ENCODE data around the gene AGPAT4. TPM values are rescaled to one million over a fixed set of nuclear protein-coding genes. Genes with fewer than 3 reads are reported as not detected.
"Not testable (repeated sequence)": the region's sequence is repeated elsewhere in the genome, so short reads cannot be mapped to it uniquely, and the experiment has no call there.

The AGPAT4 gene
- total RNA-seq, 2 experiments from 2014 or later, result 2.0 to 2.4 TPM

GRCh38 chr6:161130967-161131766 is 142.7 kb downstream of the AGPAT4 start:
- CTCF ChIA-PET, result no interaction called here
- POLR2A ChIA-PET, result no interaction called here

- ChIA-PET CTCF (no interaction called here), POLR2A (no interaction called here)
These were observed 143.3 kb downstream of the AGPAT4 start for GRCh38 chr6:161130541-161130940.

GRCh38 chr6:161128680-161129196 is 145.1 kb downstream of the AGPAT4 start:
- ChIA-PET POLR2A (no interaction called here), CTCF (no interaction called here)

GRCh38 chr6:161128230-161128629 is 145.6 kb downstream of the AGPAT4 start:
- ChIA-PET CTCF (no interaction called here), POLR2A (no interaction called here)

- POLR2A ChIA-PET, result no interaction called here
- CTCF ChIA-PET, result no interaction called here
These were observed 146.7 kb downstream of the AGPAT4 start for GRCh38 chr6:161127071-161127740.

- CTCF ChIA-PET, result no interaction called here
These were observed 148.3 kb downstream of the AGPAT4 start for GRCh38 chr6:161125591-161125990.

GRCh38 chr6:161123319-161123718 is 150.5 kb downstream of the AGPAT4 start:
- CTCF ChIA-PET, POLR2A ChIA-PET: not testable (repeated sequence)

More at GRCh38 chr6:161125591-161125990, 148.3 kb downstream of the AGPAT4 start:
- POLR2A ChIA-PET, result no interaction called here

- CTCF ChIA-PET, result no interaction called here
These were observed 155.9 kb downstream of the AGPAT4 start for GRCh38 chr6:161117942-161118341.

GRCh38 chr6:161117308-161117707 is 156.6 kb downstream of the AGPAT4 start:
- CTCF ChIA-PET, result no interaction called here
- POLR2A ChIA-PET, result no interaction called here

More at GRCh38 chr6:161117942-161118341, 155.9 kb downstream of the AGPAT4 start:
- POLR2A ChIA-PET, result no interaction called here

GRCh38 chr6:161116554-161116953 is 157.3 kb downstream of the AGPAT4 start:
- ChIA-PET POLR2A (no interaction called here), CTCF (no interaction called here)

- POLR2A ChIA-PET, result no interaction called here
- CTCF ChIA-PET, result interaction anchor here (0.6 kb wide), 1 partner anchor 236 kb away, joined by 3 read pairs; no protein-coding TSS in a partner anchor
These were observed 158.4 kb downstream of the AGPAT4 start for GRCh38 chr6:161115468-161115867.

- POLR2A ChIA-PET, result no interaction called here
- CTCF ChIA-PET, result interaction anchor here (0.6 kb wide), 1 partner anchor 117 kb away, joined by 3 read pairs; no protein-coding TSS in a partner anchor
These were observed 162.6 kb downstream of the AGPAT4 start for GRCh38 chr6:161111261-161111660.

GRCh38 chr6:161110028-161110779 is 163.7 kb downstream of the AGPAT4 start:
- POLR2A ChIA-PET, result no interaction called here

GRCh38 chr6:161109366-161109765 is 164.5 kb downstream of the AGPAT4 start:
- ChIA-PET CTCF (no interaction called here), POLR2A (no interaction called here)

More at GRCh38 chr6:161110028-161110779, 163.7 kb downstream of the AGPAT4 start:
- CTCF ChIA-PET, result no interaction called here

GRCh38 chr6:161108916-161109315 is 164.9 kb downstream of the AGPAT4 start:
- ChIA-PET CTCF (no interaction called here), POLR2A (no interaction called here)

- POLR2A ChIA-PET, result no interaction called here
- CTCF ChIA-PET, result no interaction called here
These were observed 165.8 kb downstream of the AGPAT4 start for GRCh38 chr6:161107779-161108730.

- CTCF ChIA-PET, result interaction anchor here (0.7 to 1.5 kb wide), 2 partner anchors 36 to 265 kb away, joined by 3 to 4 read pairs; no protein-coding TSS in a partner anchor
- POLR2A ChIA-PET, result no interaction called here
These were observed 168.5 kb downstream of the AGPAT4 start for GRCh38 chr6:161105408-161105807.

- CTCF ChIA-PET, result interaction anchor here (1.5 kb wide), 1 partner anchor 266 kb away, joined by 4 read pairs; no protein-coding TSS in a partner anchor
These were observed 168.9 kb downstream of the AGPAT4 start for GRCh38 chr6:161104966-161105365.

GRCh38 chr6:161103475-161103874 is 170.4 kb downstream of the AGPAT4 start:
- ChIA-PET POLR2A (no interaction called here), CTCF (no interaction called here)

More at GRCh38 chr6:161104966-161105365, 168.9 kb downstream of the AGPAT4 start:
- POLR2A ChIA-PET, result no interaction called here

Measured in activated CD8-positive, alpha-beta memory T cell treated with anti-CD3 and anti-CD28 coated beads for 36 hours (primary cell).